H1 (cell line): Measurements from ENCODE around the gene MAGI1. TPM values are rescaled to one million over a fixed set of nuclear protein-coding genes. Genes with fewer than 3 reads are reported as not detected.

Experiments used
- CTCF ChIA-PET: fragments of 300-600 bp; sonication (Branson Sonifier 250); formaldehyde crosslinking; loops from one replicate; lab custom pipeline; 2021; ENCODE audit not compliant: partially characterized antibody; lab: Charles Lee
- POLR2A ChIA-PET: fragments of 300-600 bp; sonication (Branson Sonifier 250); formaldehyde crosslinking; loops from one replicate; lab custom pipeline; 2021; ENCODE audit warnings: inconsistent platforms; ENCODE audit not compliant: partially characterized antibody; lab: Charles Lee
- DNase-seq, 2 experiments: peaks; one replicate each; pipeline versions ENCODE4 v3.0.0 to v3.0.0-alpha.2; 2010 to 2022; ENCODE audit warnings: low spot score in 2 of 2, low read depth in 1 of 2, mixed read lengths in 1 of 2
- FAIRE-seq: peaks from 2 replicates; lab custom pipeline; 2011; peaks lifted over from hg19 to GRCh38; lab: Jason Lieb, UNC
- H2AFZ ChIP-seq: 2 replicates; pipeline ENCODE4 v1.8.1; 2012; ENCODE audit warnings: low read length, inconsistent platforms
- H2AK5ac ChIP-seq: 2 replicates; pipeline ENCODE4 v1.6.1; 2013; ENCODE audit warnings: low read depth, low read length
- H2BK120ac ChIP-seq: replicated peaks from 2 replicates; pipeline ENCODE3; 2013; ENCODE audit warnings: low read depth, low read length, inconsistent platforms
- H2BK12ac ChIP-seq: 2 replicates; pipeline ENCODE4 v1.6.1; 2013; ENCODE audit warnings: low read depth, low read length
- H2BK15ac ChIP-seq: 2 replicates; pipeline ENCODE4 v1.6.1; 2013; ENCODE audit warnings: low read length
- H2BK20ac ChIP-seq: 2 replicates; pipeline ENCODE4 v1.6.1; 2013; ENCODE audit warnings: low read length
- H2BK5ac ChIP-seq: 2 replicates; pipeline ENCODE4 v1.6.1; 2013; ENCODE audit warnings: low read depth, low read length
- H3K14ac ChIP-seq: 2 replicates; pipeline ENCODE4 v1.6.1; 2013; ENCODE audit warnings: inconsistent platforms; ENCODE audit not compliant: insufficient read length
- H3K18ac ChIP-seq: 2 replicates; pipeline ENCODE4 v1.6.1; 2013; ENCODE audit warnings: low read length; ENCODE audit errors: extremely low read depth
- H3K23ac ChIP-seq: 2 replicates; pipeline ENCODE4 v1.6.1; 2013; ENCODE audit warnings: inconsistent platforms; ENCODE audit not compliant: insufficient read length
- H3K23me2 ChIP-seq: 2 replicates; pipeline ENCODE4 v1.6.1; 2013; ENCODE audit warnings: low read depth, low read length
- H3K27ac ChIP-seq: 2 replicates; pipeline ENCODE4 v1.6.1; 2011; ENCODE audit warnings: low read depth, low read length, inconsistent platforms
- H3K27me3 ChIP-seq, 4 experiments: replicated peaks in 1 of 4; 1 replicate in 1 of 4; 2 replicates in 3 of 4; pipeline versions ENCODE4 v1.6.1 to v1.8.1; 2011 to 2013; ENCODE audit warnings: low read length in 3 of 4, mild to moderate bottlenecking in 3 of 4, inconsistent platforms in 2 of 4, mixed read lengths in 2 of 4, moderate library complexity in 1 of 4; ENCODE audit not compliant: control insufficient read depth in 3 of 4, insufficient read depth in 3 of 4; ENCODE audit errors: extremely low read depth in 1 of 4
- H3K36me3 ChIP-seq, 4 experiments: 2 replicates each; pipeline versions ENCODE4 v1.6.1 to v1.8.1; 2011 to 2013; ENCODE audit warnings: mild to moderate bottlenecking in 4 of 4, low read length in 3 of 4, moderate library complexity in 2 of 4, control low read depth in 1 of 4, inconsistent platforms in 1 of 4; ENCODE audit not compliant: insufficient read depth in 4 of 4, control insufficient read depth in 2 of 4
- H3K4ac ChIP-seq: replicated peaks from 2 replicates; pipeline ENCODE3; 2013; ENCODE audit warnings: low read length, low read depth, mixed read lengths, inconsistent platforms; ENCODE audit not compliant: insufficient read length
- H3K4me1 ChIP-seq, 4 experiments: replicated peaks in 1 of 4; 1 replicate in 1 of 4; 2 replicates in 3 of 4; pipeline versions ENCODE4 v1.6.1 to v1.8.1; 2011 to 2013; ENCODE audit warnings: low read length in 3 of 4, inconsistent platforms in 2 of 4, mixed read lengths in 1 of 4; ENCODE audit not compliant: insufficient read depth in 4 of 4, control insufficient read depth in 3 of 4
- H3K4me2 ChIP-seq, 2 experiments: 2 replicates each; pipeline versions ENCODE4 v1.6.1 to v1.8.1; 2011 to 2013; ENCODE audit warnings: low read depth in 2 of 2, low read length in 2 of 2, control low read depth in 1 of 2, inconsistent platforms in 1 of 2, mild to moderate bottlenecking in 1 of 2; ENCODE audit not compliant: insufficient read depth in 1 of 2
- H3K4me3 ChIP-seq, 4 experiments: fragments of 200-600, 300-600 bp in 1 of 4; sonication (generic), shearing (Covaris generic), sonication (Bioruptor Twin) in 1 of 4; 2 replicates each; pipeline versions ENCODE4 v1.5.1 to v1.8.1; 2011 to 2016; ENCODE audit warnings: low read length in 4 of 4, low read depth in 3 of 4, control low read depth in 2 of 4, inconsistent platforms in 2 of 4, mild to moderate bottlenecking in 2 of 4, mixed read lengths in 1 of 4, moderate library complexity in 1 of 4; ENCODE audit not compliant: insufficient read depth in 2 of 4; ENCODE audit errors: extremely low read depth in 1 of 4
- H3K56ac ChIP-seq: replicated peaks from 2 replicates; pipeline ENCODE3; 2013; ENCODE audit warnings: low read depth, mild to moderate bottlenecking, mixed read lengths, low read length, inconsistent platforms; ENCODE audit not compliant: insufficient read length
- H3K79me1 ChIP-seq: 2 replicates; pipeline ENCODE4 v1.6.1; 2013; ENCODE audit warnings: low read depth, low read length, control low read depth
- H3K79me2 ChIP-seq, 2 experiments: 2 replicates each; pipeline versions ENCODE4 v1.6.1 to v1.8.1; 2012 to 2013; ENCODE audit warnings: low read length in 2 of 2, mild to moderate bottlenecking in 2 of 2, inconsistent platforms in 1 of 2; ENCODE audit not compliant: insufficient read depth in 2 of 2, control insufficient read depth in 1 of 2
- H3K9ac ChIP-seq, 4 experiments: replicated peaks in 1 of 4; 1 replicate in 1 of 4; 2 replicates in 3 of 4; pipeline versions ENCODE4 v1.6.1 to v1.8.1; 2011 to 2013; ENCODE audit warnings: low read depth in 3 of 4, low read length in 3 of 4, control low read depth in 2 of 4, mild to moderate bottlenecking in 2 of 4, moderate library complexity in 2 of 4, inconsistent platforms in 1 of 4; ENCODE audit errors: extremely low read depth in 1 of 4
- H3K9me3 ChIP-seq, 2 experiments: 2 replicates each; pipeline versions ENCODE4 v1.6.1 to v1.8.1; 2012 to 2013; ENCODE audit warnings: mild to moderate bottlenecking in 2 of 2, moderate library complexity in 2 of 2, control low read depth in 1 of 2, inconsistent platforms in 1 of 2, low read depth in 1 of 2, low read length in 1 of 2, mixed read lengths in 1 of 2; ENCODE audit not compliant: insufficient read depth in 2 of 2
- H4K20me1 ChIP-seq, 2 experiments: replicated peaks in 1 of 2; 2 replicates each; pipeline versions ENCODE3 to v1.8.1; 2011 to 2013; ENCODE audit warnings: inconsistent platforms in 2 of 2, low read length in 2 of 2, mild to moderate bottlenecking in 1 of 2; ENCODE audit not compliant: insufficient read depth in 2 of 2, control insufficient read depth in 1 of 2
- H4K5ac ChIP-seq: 2 replicates; pipeline ENCODE4 v1.6.1; 2013; ENCODE audit warnings: low read length, low read depth, mixed read lengths, inconsistent platforms; ENCODE audit not compliant: insufficient read length
- H4K8ac ChIP-seq: 2 replicates; pipeline ENCODE4 v1.8.0; 2013; ENCODE audit warnings: mild to moderate bottlenecking, moderate library complexity, low read length, inconsistent platforms; ENCODE audit not compliant: insufficient read depth; ENCODE audit errors: extremely low read depth
- H4K91ac ChIP-seq: replicated peaks from 2 replicates; pipeline ENCODE3; 2013; ENCODE audit warnings: low read length, mixed read lengths, inconsistent platforms; ENCODE audit not compliant: insufficient read length
- ASH2L ChIP-seq: fragments of 200-600, 300-600 bp; sonication (generic); IDR thresholded peaks from one replicate; pipeline ENCODE4 v1.7.1; 2017; ENCODE audit warnings: low read length
- RBBP5 ChIP-seq: IDR thresholded peaks from 2 replicates; pipeline ENCODE4 v1.7.1; 2012; ENCODE audit warnings: low read depth, mild to moderate bottlenecking, inconsistent platforms, low read length, moderate library complexity, borderline replicate concordance
- RFX5 ChIP-seq: IDR thresholded peaks from 2 replicates; pipeline ENCODE4 v1.6.1; 2011; ENCODE audit warnings: low read depth, low read length, improper control_type of control experiment, borderline replicate concordance
- RNF2 ChIP-seq: fragments of 200-900, 300-1000 bp; sonication (generic); IDR thresholded peaks from 2 replicates; pipeline ENCODE4 v1.7.1; 2016; ENCODE audit warnings: borderline replicate concordance, low read depth, mild to moderate bottlenecking, antibody characterized with exemption, low read length; ENCODE audit not compliant: poor library complexity, severe bottlenecking; ENCODE audit errors: missing control alignments
- WGBS, 2 experiments: shearing (Covaris generic) in 1 of 2; methylation state at CpG; one replicate each; pipeline versions ENCODE4 v1.1.6 to v1.1.7; 2013 to 2015; ENCODE audit warnings: low lambda C conversion rate in 2 of 2, mixed read lengths in 2 of 2, inconsistent platforms in 1 of 2, low coverage in 1 of 2, missing lambda C conversion rate in 1 of 2; ENCODE audit not compliant: insufficient replicate concordance in 2 of 2, insufficient coverage in 1 of 2, insufficient read length in 1 of 2; ENCODE audit errors: extremely low coverage in 1 of 2, missing lambda C conversion rate in 1 of 2; 5-methylcytosine and 5-hydroxymethylcytosine counted together
- polyA plus RNA-seq, 7 experiments: library from polyadenylated mRNA; depleted of rRNA in 3 of 7; stranded (reverse) in 5 of 7; unstranded in 2 of 7; fragments of >200 nt in 5 of 7; fragments of 200-250 nt in 2 of 7; gene quantifications; 1 replicate in 5 of 7; 2 replicates in 1 of 7; 4 replicates in 1 of 7; pipeline versions ENCODE4 v1.2.1 to v1.2.3, GENCODE V29; 2011 to 2013; ENCODE audit warnings: missing spikeins in 2 of 7, mixed read lengths in 2 of 7
- total RNA-seq: library from RNA; stranded (reverse); fragmentation: NEBNext Ultra II Directional; extraction: Animal tissue kit (Norgen Biotek cat#: 25700); gene quantifications from 2 replicates; pipeline ENCODE4 v1.2.1, GENCODE V29; 2021
- TF ChIP-seq, protein P1 (sequence below): IDR thresholded peaks from 2 replicates; pipeline ENCODE4 v1.6.1; 2012; ENCODE audit warnings: inconsistent platforms

MAGI1 gene
- total and polyA plus RNA-seq, 2 of the 8 experiments (the other 6 are each of a cell fraction or from before 2014, with no cell fraction given), result 19.8 to 78.0 TPM

DNA sequence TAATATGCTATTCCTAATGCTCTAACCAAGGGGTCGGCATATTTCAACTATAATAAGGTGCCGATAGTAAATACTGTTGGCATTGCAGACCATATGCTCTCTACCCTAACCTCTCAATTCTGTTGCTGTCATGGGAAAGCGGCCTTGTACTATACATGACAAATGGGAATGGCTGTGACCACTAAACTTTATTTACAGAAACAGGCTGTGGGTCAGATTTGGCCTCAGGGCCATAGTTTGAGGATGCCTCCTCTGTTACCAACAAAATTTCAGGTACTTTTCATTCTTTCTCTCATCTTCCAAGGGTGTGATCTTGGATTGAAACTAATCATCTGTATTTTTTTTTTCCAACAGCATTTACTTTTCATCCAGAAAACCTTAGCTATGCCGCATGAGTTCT lies 242.0 kb downstream of the MAGI1 start:
- 93% methylated on average over 4 of the region's 4 CpGs; no CpG with 5 or more reads in 1 of the 2 experiments for WGBS, 2 experiments
- DNase-seq (no peak), FAIRE-seq (no peak)
- TF ChIP-seq, protein P1, sequence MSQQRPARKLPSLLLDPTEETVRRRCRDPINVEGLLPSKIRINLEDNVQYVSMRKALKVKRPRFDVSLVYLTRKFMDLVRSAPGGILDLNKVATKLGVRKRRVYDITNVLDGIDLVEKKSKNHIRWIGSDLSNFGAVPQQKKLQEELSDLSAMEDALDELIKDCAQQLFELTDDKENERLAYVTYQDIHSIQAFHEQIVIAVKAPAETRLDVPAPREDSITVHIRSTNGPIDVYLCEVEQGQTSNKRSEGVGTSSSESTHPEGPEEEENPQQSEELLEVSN, result no peak
- no peak for TF ChIP-seq ASH2L
- no peak for TF ChIP-seq RBBP5
- TF ChIP-seq RNF2, result no peak
- TF ChIP-seq RFX5, result no peak
- Histone ChIP-seq H3K23ac (no peak overlapping the region), H4K5ac (no peak overlapping the region), H4K20me1 (peaks cover 3% of the 10 kb centered on the region in 2 experiments), H2BK15ac (no peak overlapping the region), H3K4me1 (peaks cover 0 to 7% (median 4%) of the 10 kb centered on the region in 4 experiments; a peak in 3 of 7 replicates), H2AFZ (no peak overlapping the region), H3K23me2 (no peaks in the 10 kb centered on the region), H2BK20ac (no peak overlapping the region), H3K9ac (no peak overlapping the region), H4K91ac (no peak overlapping the region), H3K27ac (no peak overlapping the region), H3K36me3 (no peaks in the 10 kb centered on the region), H3K14ac (no peak overlapping the region), H2BK120ac (no peak overlapping the region), H2AK5ac (no peak overlapping the region), H3K9me3 (no peaks in the 10 kb centered on the region), H3K79me1 (no peaks in the 10 kb centered on the region), H3K4me3 (no peak overlapping the region), H2BK5ac (no peak overlapping the region), H3K4me2 (no peak overlapping the region), H2BK12ac (no peak overlapping the region), H3K27me3 (no peaks in the 10 kb centered on the region), H3K79me2 (peaks cover 0 to 9% of the 10 kb centered on the region in 2 experiments; a peak in 2 of 4 replicates), H4K8ac (no peak overlapping the region), H3K56ac (no peak overlapping the region), H3K4ac (no peak overlapping the region), H3K18ac (no peak overlapping the region)
- ChIA-PET CTCF (interaction anchor here (0.6 to 1.1 kb wide), 3 partner anchors 58 to 218 kb away, joined by 3 read pairs; no protein-coding TSS in a partner anchor), POLR2A (interaction anchor here (0.9 kb wide), 1 partner anchor 241 kb away, joined by 3 read pairs; no protein-coding TSS in a partner anchor)
